GM12891 (cell line): Measurements from ENCODE around the gene DDX59.

Source experiments
- PAX5 ChIP-seq: IDR thresholded peaks from 2 replicates; pipeline ENCODE4 v1.6.1; 2011; ENCODE audit warnings: low read length, moderate library complexity, mild to moderate bottlenecking; ENCODE audit not compliant: insufficient read depth, severe bottlenecking
- POLR2A ChIP-seq: IDR thresholded peaks from 2 replicates; pipeline ENCODE4 v1.6.1; 2011; ENCODE audit warnings: low read depth, low read length, control low read depth
- POLR2AphosphoS5 ChIP-seq: IDR thresholded peaks from 2 replicates; pipeline ENCODE4 v1.6.1; 2011; ENCODE audit warnings: low read depth, low read length, control low read depth
- POU2F2 ChIP-seq: IDR thresholded peaks from 2 replicates; pipeline ENCODE4 v1.6.1; 2011; ENCODE audit warnings: low read depth, mild to moderate bottlenecking, control low read depth, low read length, moderate library complexity
- SPI1 ChIP-seq: IDR thresholded peaks from 2 replicates; pipeline ENCODE4 v1.6.1; 2011; ENCODE audit warnings: low read depth, low read length, control low read depth
- TAF1 ChIP-seq: IDR thresholded peaks from 2 replicates; pipeline ENCODE4 v1.6.1; 2011; ENCODE audit warnings: low read depth, low read length, control low read depth

DNA sequence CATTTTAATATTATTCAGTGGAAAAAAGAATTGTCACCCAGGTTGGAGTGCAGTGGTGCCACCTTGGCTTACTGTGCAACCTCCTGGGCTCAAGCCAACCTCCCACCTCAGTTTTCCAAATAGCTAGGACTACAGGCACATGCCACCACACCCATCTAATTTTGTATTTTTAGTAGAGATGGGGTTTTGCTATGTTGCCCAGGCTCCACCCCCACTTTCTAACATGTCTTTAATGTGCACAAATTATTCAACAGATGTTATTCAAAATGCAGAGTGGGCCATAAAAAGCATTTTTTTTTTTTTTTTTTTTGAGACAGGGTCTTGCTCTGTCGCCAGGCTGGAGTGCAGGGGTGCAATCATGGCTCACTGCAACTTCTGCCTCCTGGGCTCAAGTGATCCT lies 17.3 kb downstream of the DDX59 start:
- TF ChIP-seq POLR2A: no peak
- no peak for TF ChIP-seq POLR2AphosphoS5
- TF ChIP-seq TAF1: no peak
- TF ChIP-seq SPI1: no peak
- no peak for TF ChIP-seq PAX5
- no peak for TF ChIP-seq POU2F2
